ENCODE measurements around the gene MAD2L2.

MAD2L2 gene

DNA sequence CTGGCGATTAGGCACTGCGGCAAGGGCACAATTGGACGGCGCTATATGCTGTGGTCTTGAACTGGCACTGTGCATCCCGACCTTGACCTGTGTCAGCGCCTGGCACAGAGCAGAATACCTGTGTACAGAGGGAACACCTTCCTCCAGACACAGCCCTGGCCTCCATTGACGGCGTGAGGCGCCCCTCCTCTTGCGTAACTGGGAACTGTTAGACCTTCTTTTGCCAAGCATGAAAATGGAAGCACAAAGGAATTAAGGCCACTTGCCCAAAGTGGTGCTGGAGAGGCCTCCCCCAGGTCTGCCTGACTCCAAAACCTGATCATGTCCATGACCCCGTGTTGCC is 48.2 kb upstream of the MAD2L2 start:
- Histone ChIP-seq H3K36me3 (ENCODE audit: insufficient read depth, low read length) (no peaks in the 10 kb centered on the region), H3K4me2 (ENCODE audit: low read depth, low read length, poor library complexity, severe bottlenecking) (no peak overlapping the region), H3K79me2 (ENCODE audit: insufficient read depth, low read length) (no peaks in the 10 kb centered on the region), H3K9me3 (ENCODE audit: insufficient read depth, low read depth, low read length) (no peaks in the 10 kb centered on the region), H3K4me3 (ENCODE audit: low read length, poor library complexity, severe bottlenecking) (peak overlapping the region; percentile 65), H2AFZ (ENCODE audit: low read length) (no peak overlapping the region), H3F3A (ENCODE audit: low read depth) (no peaks in the 10 kb centered on the region; the same call in 1 of the 2 replicates), H4K20me1 (ENCODE audit: insufficient read depth, low read length, poor library complexity, severe bottlenecking) (no peaks in the 10 kb centered on the region), H3K9me2 (replicated peaks; ENCODE audit: low read depth, low read length) (no peaks in the 10 kb centered on the region), H3K27me3 (ENCODE audit: insufficient read depth, low read length, poor library complexity, severe bottlenecking) (no peaks in the 10 kb centered on the region), H3K4me1 (ENCODE audit: insufficient read depth, low read length, poor library complexity, severe bottlenecking) (peaks cover 43% of the 10 kb centered on the region), H3K9ac (ENCODE audit: low read depth, low read length, poor library complexity, severe bottlenecking) (peak overlapping the region; percentile 38)
- TF ChIP-seq, protein P1, sequence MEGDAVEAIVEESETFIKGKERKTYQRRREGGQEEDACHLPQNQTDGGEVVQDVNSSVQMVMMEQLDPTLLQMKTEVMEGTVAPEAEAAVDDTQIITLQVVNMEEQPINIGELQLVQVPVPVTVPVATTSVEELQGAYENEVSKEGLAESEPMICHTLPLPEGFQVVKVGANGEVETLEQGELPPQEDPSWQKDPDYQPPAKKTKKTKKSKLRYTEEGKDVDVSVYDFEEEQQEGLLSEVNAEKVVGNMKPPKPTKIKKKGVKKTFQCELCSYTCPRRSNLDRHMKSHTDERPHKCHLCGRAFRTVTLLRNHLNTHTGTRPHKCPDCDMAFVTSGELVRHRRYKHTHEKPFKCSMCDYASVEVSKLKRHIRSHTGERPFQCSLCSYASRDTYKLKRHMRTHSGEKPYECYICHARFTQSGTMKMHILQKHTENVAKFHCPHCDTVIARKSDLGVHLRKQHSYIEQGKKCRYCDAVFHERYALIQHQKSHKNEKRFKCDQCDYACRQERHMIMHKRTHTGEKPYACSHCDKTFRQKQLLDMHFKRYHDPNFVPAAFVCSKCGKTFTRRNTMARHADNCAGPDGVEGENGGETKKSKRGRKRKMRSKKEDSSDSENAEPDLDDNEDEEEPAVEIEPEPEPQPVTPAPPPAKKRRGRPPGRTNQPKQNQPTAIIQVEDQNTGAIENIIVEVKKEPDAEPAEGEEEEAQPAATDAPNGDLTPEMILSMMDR (conservative IDR thresholded peaks at IDR 0.05; ENCODE audit: low read length): no peak
- TF ChIP-seq EZH2phosphoT487 (IDR thresholded peaks at IDR 0.05; ENCODE audit: borderline replicate concordance): no peak

- TF ChIP-seq, protein P1 (conservative IDR thresholded peaks at IDR 0.05; ENCODE audit: low read length): no peak
- TF ChIP-seq EZH2phosphoT487 (IDR thresholded peaks at IDR 0.05; ENCODE audit: borderline replicate concordance): no peak
- no peaks in the 10 kb centered on the region for H3K9me2 ChIP-seq (replicated peaks; ENCODE audit: low read depth, low read length)
- H3K4me1 ChIP-seq (ENCODE audit: insufficient read depth, low read length, poor library complexity, severe bottlenecking): peaks cover 43% of the 10 kb centered on the region
- no peak overlapping the region for H3K9ac ChIP-seq (ENCODE audit: low read depth, low read length, poor library complexity, severe bottlenecking)
- no peaks in the 10 kb centered on the region for H3K9me3 ChIP-seq (ENCODE audit: insufficient read depth, low read depth, low read length)
- H3K79me2 ChIP-seq (ENCODE audit: insufficient read depth, low read length): no peaks in the 10 kb centered on the region
- no peaks in the 10 kb centered on the region for H3K36me3 ChIP-seq (ENCODE audit: insufficient read depth, low read length)
- H3K4me3 ChIP-seq (ENCODE audit: low read length, poor library complexity, severe bottlenecking): no peak overlapping the region
- H3F3A ChIP-seq (ENCODE audit: low read depth): no peaks in the 10 kb centered on the region; the same call in 1 of the 2 replicates
- H3K27me3 ChIP-seq (ENCODE audit: insufficient read depth, low read length, poor library complexity, severe bottlenecking): no peaks in the 10 kb centered on the region
- H4K20me1 ChIP-seq (ENCODE audit: insufficient read depth, low read length, poor library complexity, severe bottlenecking): no peaks in the 10 kb centered on the region
- H2AFZ ChIP-seq (ENCODE audit: low read length): no peak overlapping the region
- H3K4me2 ChIP-seq (ENCODE audit: low read depth, low read length, poor library complexity, severe bottlenecking): no peak overlapping the region
Observed at GRCh38 chr1:11728126-11728806, 47.3 kb upstream of the MAD2L2 start.

DNA sequence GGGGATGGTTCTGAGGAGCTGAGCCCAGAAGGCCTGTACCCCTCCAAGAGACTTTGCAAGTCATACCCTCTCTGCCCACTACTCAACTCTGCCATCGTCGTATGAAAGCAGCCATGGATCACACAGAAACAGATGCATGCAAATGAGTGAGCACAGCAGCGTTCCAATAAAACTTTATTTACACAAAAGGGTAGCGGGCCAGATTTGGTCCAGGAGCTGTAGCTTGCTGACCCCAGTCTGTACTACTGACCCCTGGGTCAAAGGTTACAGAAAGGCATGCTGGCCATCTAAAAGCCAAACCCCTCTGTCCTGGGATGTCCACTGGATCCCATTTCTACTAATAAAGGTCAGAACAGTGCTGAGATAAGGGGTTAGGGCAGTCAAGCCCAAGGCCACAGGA is 46.2 kb upstream of the MAD2L2 start:
- Histone ChIP-seq H3K9me3 (ENCODE audit: insufficient read depth, low read depth, low read length) (no peaks in the 10 kb centered on the region), H3K36me3 (ENCODE audit: insufficient read depth, low read length) (no peaks in the 10 kb centered on the region), H4K20me1 (ENCODE audit: insufficient read depth, low read length, poor library complexity, severe bottlenecking) (no peaks in the 10 kb centered on the region), H3K9ac (ENCODE audit: low read depth, low read length, poor library complexity, severe bottlenecking) (no peak overlapping the region), H3K9me2 (replicated peaks; ENCODE audit: low read depth, low read length) (no peaks in the 10 kb centered on the region), H3K27me3 (ENCODE audit: insufficient read depth, low read length, poor library complexity, severe bottlenecking) (no peaks in the 10 kb centered on the region), H3K4me3 (ENCODE audit: low read length, poor library complexity, severe bottlenecking) (no peak overlapping the region), H3K4me1 (ENCODE audit: insufficient read depth, low read length, poor library complexity, severe bottlenecking) (peaks cover 42% of the 10 kb centered on the region), H2AFZ (ENCODE audit: low read length) (no peak overlapping the region), H3F3A (ENCODE audit: low read depth) (no peaks in the 10 kb centered on the region; the same call in 1 of the 2 replicates), H3K4me2 (ENCODE audit: low read depth, low read length, poor library complexity, severe bottlenecking) (no peak overlapping the region), H3K79me2 (ENCODE audit: insufficient read depth, low read length) (no peaks in the 10 kb centered on the region)
- TF ChIP-seq EZH2phosphoT487 (IDR thresholded peaks at IDR 0.05; ENCODE audit: borderline replicate concordance): no peak
- TF ChIP-seq, protein P1 (conservative IDR thresholded peaks at IDR 0.05; ENCODE audit: low read length): no peak
